Left lung (tissue), 10 donors: ENCODE results near the gene PTP4A2. TPM values are rescaled to one million over a fixed set of nuclear protein-coding genes. Genes with fewer than 3 reads are reported as not detected.

Experiments used
- ATAC-seq: fragments of 200-7000 bp; cut with Tn5 transposase; one replicate; pipeline ENCODE4 v1.9.1; 2020; ENCODE audit warnings: moderate library complexity
- DNase-seq, 4 donors: peaks; one replicate each; pipeline ENCODE4 v3.0.0-alpha.2; 2013 to 2020
- H3K27ac ChIP-seq, 2 donors: fragments of 200-600 bp; sonication (generic) in 1 of 2; one replicate each; pipeline versions ENCODE4 v1.5.0 to v1.8.0; 2020 to 2021
- H3K27me3 ChIP-seq, 2 donors: fragments of 200-600 bp; sonication (generic) in 1 of 2; one replicate each; pipeline versions ENCODE4 v1.5.0 to v1.8.0; 2020 to 2021
- H3K36me3 ChIP-seq, 2 donors: fragments of 200-600 bp; sonication (generic) in 1 of 2; one replicate each; pipeline versions ENCODE4 v1.5.0 to v1.8.0; 2020 to 2021
- H3K4me1 ChIP-seq, 2 donors: fragments of 200-600 bp; one replicate each; pipeline ENCODE4 v1.8.0; 2021
- H3K4me3 ChIP-seq, 2 donors: fragments of 200-600 bp; sonication (generic) in 1 of 2; one replicate each; pipeline versions ENCODE4 v1.5.0 to v1.8.0; 2020 to 2021; ENCODE audit warnings: mild to moderate bottlenecking in 1 of 2
- H3K9me3 ChIP-seq, 2 donors: fragments of 200-600 bp; sonication (generic) in 1 of 2; one replicate each; pipeline versions ENCODE4 v1.5.0 to v1.8.0; 2020 to 2021
- CTCF ChIP-seq, 2 donors: fragments of 200-600 bp; sonication (generic) in 1 of 2; IDR thresholded peaks; one replicate each; pipeline versions ENCODE4 v1.5.0 to v1.8.0; 2021; ENCODE audit warnings: antibody characterized with exemption in 2 of 2
- intact Hi-C, 2 donors: fragments of 100-400 bp; cut with DNase I; formaldehyde crosslinking; loops; one replicate each; pipeline versions ENCODE4 v1.11.2 to v1.14.2; 2022
- polyA plus RNA-seq, 6 donors: library from polyadenylated mRNA; unstranded; fragments of 120-200 nt; gene quantifications; one replicate each; pipeline ENCODE4 v1.2.1, GENCODE V29; 2013; ENCODE audit not compliant: insufficient read length in 6 of 6
- total RNA-seq, 2 donors: library from RNA; stranded (reverse); fragmentation: NEBNext Ultra II Directional; extraction: Animal tissue kit (Norgen Biotek cat#: 25700); gene quantifications; one replicate each; pipeline ENCODE4 v1.2.1, GENCODE V29; 2021
- donor health status: DM: no; HTN: yes; CAD: no.
- donor health status: DM: no; HTN: no; CAD: no.

PTP4A2 gene
- total and polyA plus RNA-seq, 8 donors, result 193 to 272 (median 228) TPM

- Histone ChIP-seq H3K27ac (peak overlapping the region; percentile 76 to 93), H3K36me3 (no peaks in the 10 kb centered on the region), H3K4me1 (peaks cover 60 to 81% of the 10 kb centered on the region in 2 donors), H3K9me3 (no peaks in the 10 kb centered on the region), H3K27me3 (no peaks in the 10 kb centered on the region), H3K4me3 (peak overlapping the region in 1 of 2 donors; percentile 73)
- no peak for ATAC-seq
- TF ChIP-seq CTCF (IDR thresholded peaks at IDR 0.05), result no peak
- intact Hi-C loops, result no loop called here
- no peak for DNase-seq
Observed at GRCh38 chr1:31934706-31935629, 3.2 kb downstream of the PTP4A2 start.

GRCh38 chr1:31932491-31933316 lies 5.5 kb downstream of the PTP4A2 start:
- peak overlapping the region; percentile 60 to 93 for H3K27ac ChIP-seq
- no peaks in the 10 kb centered on the region for H3K9me3 ChIP-seq
- DNase-seq, result no peak
- H3K27me3 ChIP-seq, result no peaks in the 10 kb centered on the region
- intact Hi-C loops, result no loop called here
- TF ChIP-seq CTCF (IDR thresholded peaks at IDR 0.05), result no peak
- H3K36me3 ChIP-seq, result no peaks in the 10 kb centered on the region
- peak; percentile 43 for ATAC-seq
- H3K4me1 ChIP-seq, result peaks cover 69 to 89% of the 10 kb centered on the region in 2 donors
- H3K4me3 ChIP-seq, result no peak overlapping the region

DNA sequence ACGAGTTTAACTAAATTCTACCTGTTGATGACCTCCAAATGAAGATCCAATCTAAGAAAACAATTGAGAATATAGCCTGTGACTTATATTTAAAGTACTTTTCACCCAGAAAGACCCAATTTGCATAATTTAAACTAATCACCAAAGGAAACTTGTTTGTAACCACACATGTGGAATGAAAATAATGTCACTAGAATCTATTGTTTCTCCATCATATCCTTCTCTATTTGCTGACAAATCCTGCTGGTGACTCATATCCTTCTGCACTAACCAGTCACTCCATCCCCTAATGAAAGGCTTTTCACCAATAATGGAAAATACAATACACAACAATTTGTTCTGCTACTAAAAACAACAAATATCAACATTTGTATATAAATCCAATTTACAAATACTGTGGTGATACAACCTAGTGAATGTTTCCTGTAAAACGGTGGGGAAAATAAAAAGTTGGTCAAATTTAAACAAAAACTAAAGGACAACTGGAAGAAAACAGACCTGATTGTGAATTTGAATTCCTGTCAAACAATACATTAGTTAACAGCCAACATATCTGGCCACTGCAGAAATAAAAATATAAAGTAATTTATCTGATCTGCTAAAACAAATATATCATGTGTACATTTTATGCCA lies 6.5 kb downstream of the PTP4A2 start:
- ATAC-seq, result peak; percentile 52
- intact Hi-C loops, result no loop called here
- DNase-seq, result no peak
- Histone ChIP-seq H3K4me1 (peaks cover 75 to 99% of the 10 kb centered on the region in 2 donors), H3K4me3 (no peak overlapping the region), H3K9me3 (no peaks in the 10 kb centered on the region), H3K27me3 (no peaks in the 10 kb centered on the region), H3K36me3 (no peaks in the 10 kb centered on the region), H3K27ac (peak overlapping the region; percentile 60 to 93)
- no peak for TF ChIP-seq CTCF (IDR thresholded peaks at IDR 0.05)

DNA sequence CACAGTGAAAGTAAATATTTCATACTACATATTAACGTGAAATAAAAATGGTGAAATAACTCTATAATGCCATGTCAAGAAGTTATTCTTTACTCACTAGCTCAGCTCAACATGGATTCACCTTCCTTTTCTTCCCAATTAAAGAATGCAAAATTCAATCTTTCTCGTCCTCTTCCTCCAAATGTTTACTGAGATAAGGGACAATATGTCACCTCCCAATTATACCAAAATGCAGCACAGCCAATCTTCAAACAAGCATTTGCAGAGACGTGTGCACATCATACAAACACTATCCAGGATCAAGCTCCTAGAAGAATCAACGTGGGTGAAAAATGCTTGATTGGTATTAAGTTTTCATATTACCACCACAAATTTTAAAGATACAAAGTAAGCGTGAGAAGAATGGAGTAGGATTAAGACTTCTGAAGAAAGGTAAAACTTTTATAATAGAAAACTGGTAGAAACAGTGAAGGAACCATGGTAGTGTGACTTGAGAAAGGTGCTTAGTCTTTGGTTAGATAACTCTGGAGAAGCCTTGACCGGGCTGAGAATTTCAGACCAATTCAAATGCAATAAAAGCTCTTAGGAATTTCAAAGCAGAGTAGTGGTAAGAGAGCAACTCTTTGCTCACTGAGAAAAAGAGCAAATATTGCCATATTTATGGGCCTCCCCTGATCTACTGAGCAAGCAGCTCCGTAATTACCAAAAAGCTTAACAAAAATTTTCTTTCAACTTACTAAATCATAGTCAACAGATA lies 7.2 kb downstream of the PTP4A2 start:
- intact Hi-C loops, result no loop called here
- peaks cover 77 to 100% of the 10 kb centered on the region in 2 donors for H3K4me1 ChIP-seq

More for the DNA sequence above, 7.2 kb downstream of the PTP4A2 start:
- Histone ChIP-seq H3K4me3 (no peak overlapping the region), H3K27ac (peak overlapping the region; percentile 60 to 93), H3K9me3 (no peaks in the 10 kb centered on the region), H3K27me3 (no peaks in the 10 kb centered on the region), H3K36me3 (no peaks in the 10 kb centered on the region)
- ATAC-seq (peak; percentile 18), DNase-seq (no peak)
- TF ChIP-seq CTCF (IDR thresholded peaks at IDR 0.05), result no peak
